Astrocyte of the spinal cord (primary cell): Measurements from ENCODE around the gene PTPN12.

Experiments
- DNase-seq: peaks from one replicate; pipeline ENCODE4 v3.0.0; 2011; ENCODE audit warnings: low read depth, low spot score
- H3K4me3 ChIP-seq: 2 replicates; pipeline ENCODE4 v1.5.1; 2011; ENCODE audit warnings: low read depth, mild to moderate bottlenecking, low read length, moderate library complexity
- CTCF ChIP-seq: IDR thresholded peaks from 2 replicates; pipeline ENCODE4 v1.5.1; 2012; ENCODE audit warnings: low read depth, mild to moderate bottlenecking, low read length, inconsistent platforms
- in situ Hi-C: cut with HindIII; loops from 2 replicates; pipeline ENCODE4 v1.10.0; 2017; ENCODE audit warnings: low sequenced_read_pairs

The PTPN12 gene

GRCh38 chr7:77537136-77537777, at the start of gene PTPN12:
TSS of gene PTPN12 (plus strand) at chr7:77537295. CDS start at chr7:77537547, 252 bp downstream.
- DNase-seq = no peak
- no peak for TF ChIP-seq CTCF
- in situ Hi-C loops = no loop called here
- H3K4me3 ChIP-seq = peak within 1 kb of the TSS; percentile 65

- TF ChIP-seq CTCF = no peak
- no peak for DNase-seq
- in situ Hi-C loops = no loop called here
- H3K4me3 ChIP-seq = no peak overlapping the region
These were observed 48.1 kb upstream of the PTPN12 start for GRCh38 chr7:77488986-77489385.

- no peak for DNase-seq
- no peak for TF ChIP-seq CTCF
These were observed 40.0 kb upstream of the PTPN12 start for GRCh38 chr7:77497079-77497478.

GRCh38 chr7:77498659-77499379, 38.3 kb upstream of the PTPN12 start:
- DNase-seq = no peak
- in situ Hi-C loops = no loop called here
- H3K4me3 ChIP-seq = no peak overlapping the region
- TF ChIP-seq CTCF = no peak

More at GRCh38 chr7:77497079-77497478, 40.0 kb upstream of the PTPN12 start:
- in situ Hi-C loops = no loop called here
- H3K4me3 ChIP-seq = no peak overlapping the region

- in situ Hi-C loops = no loop called here
- TF ChIP-seq CTCF = no peak
- H3K4me3 ChIP-seq = no peak overlapping the region
- DNase-seq = no peak
These were observed 35.9 kb upstream of the PTPN12 start for GRCh38 chr7:77501192-77501515.

- no peak for TF ChIP-seq CTCF
- in situ Hi-C loops = no loop called here
- no peak overlapping the region for H3K4me3 ChIP-seq
- DNase-seq = no peak
These were observed 32.1 kb upstream of the PTPN12 start for GRCh38 chr7:77504951-77505350.
